ENCODE results near the gene ADRA2C.

DNA sequence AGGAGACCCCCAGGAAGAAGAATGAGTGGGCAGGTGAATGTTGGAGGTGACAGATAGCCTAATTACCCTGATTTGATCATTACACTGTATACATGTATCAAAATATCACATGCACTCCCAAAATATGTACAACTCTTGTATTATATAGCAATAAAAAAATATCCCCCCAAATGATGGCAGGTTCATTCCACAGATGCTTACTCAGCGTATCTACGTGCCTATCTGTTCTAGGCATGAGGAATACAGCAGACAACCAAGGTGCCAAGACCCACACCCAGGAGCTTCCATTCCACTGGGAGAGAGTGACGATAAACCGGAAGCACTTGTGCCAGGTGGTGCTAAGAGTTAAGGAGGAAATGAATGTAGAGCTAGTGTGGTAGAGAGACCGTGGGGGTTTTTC is 42.4 kb downstream of the ADRA2C start:
- TF ChIP-seq, protein P1, sequence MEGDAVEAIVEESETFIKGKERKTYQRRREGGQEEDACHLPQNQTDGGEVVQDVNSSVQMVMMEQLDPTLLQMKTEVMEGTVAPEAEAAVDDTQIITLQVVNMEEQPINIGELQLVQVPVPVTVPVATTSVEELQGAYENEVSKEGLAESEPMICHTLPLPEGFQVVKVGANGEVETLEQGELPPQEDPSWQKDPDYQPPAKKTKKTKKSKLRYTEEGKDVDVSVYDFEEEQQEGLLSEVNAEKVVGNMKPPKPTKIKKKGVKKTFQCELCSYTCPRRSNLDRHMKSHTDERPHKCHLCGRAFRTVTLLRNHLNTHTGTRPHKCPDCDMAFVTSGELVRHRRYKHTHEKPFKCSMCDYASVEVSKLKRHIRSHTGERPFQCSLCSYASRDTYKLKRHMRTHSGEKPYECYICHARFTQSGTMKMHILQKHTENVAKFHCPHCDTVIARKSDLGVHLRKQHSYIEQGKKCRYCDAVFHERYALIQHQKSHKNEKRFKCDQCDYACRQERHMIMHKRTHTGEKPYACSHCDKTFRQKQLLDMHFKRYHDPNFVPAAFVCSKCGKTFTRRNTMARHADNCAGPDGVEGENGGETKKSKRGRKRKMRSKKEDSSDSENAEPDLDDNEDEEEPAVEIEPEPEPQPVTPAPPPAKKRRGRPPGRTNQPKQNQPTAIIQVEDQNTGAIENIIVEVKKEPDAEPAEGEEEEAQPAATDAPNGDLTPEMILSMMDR (IDR thresholded peaks at IDR 0.05; ENCODE audit: low read depth, low read length, poor library complexity, severe bottlenecking): no peak
- no peak for TF ChIP-seq EZH2phosphoT487 (IDR thresholded peaks at IDR 0.05; ENCODE audit: borderline replicate concordance, low read length)
